Activated CD4-positive, alpha-beta T cell treated with anti-CD3 and anti-CD28 coated beads for 48 hours (primary cell): Measurements from ENCODE around the gene NDRG3.

Experiments
- DNase-seq: peaks from one replicate; pipeline ENCODE4 v3.0.0-alpha.2; 2020

NDRG3 gene

GRCh38 chr20:36604952-36605398 is 140.9 kb downstream of the NDRG3 start:
- peak; percentile 67 for DNase-seq
